ENCODE results near the gene KLHDC7B. TPM values are rescaled to one million over a fixed set of nuclear protein-coding genes. Genes with fewer than 3 reads are reported as not detected.

Gene KLHDC7B
- total and polyA plus RNA-seq, 2 donors (not counting 3 experiments of a cell fraction or from before 2014, with no cell fraction given) = not detected

DNA sequence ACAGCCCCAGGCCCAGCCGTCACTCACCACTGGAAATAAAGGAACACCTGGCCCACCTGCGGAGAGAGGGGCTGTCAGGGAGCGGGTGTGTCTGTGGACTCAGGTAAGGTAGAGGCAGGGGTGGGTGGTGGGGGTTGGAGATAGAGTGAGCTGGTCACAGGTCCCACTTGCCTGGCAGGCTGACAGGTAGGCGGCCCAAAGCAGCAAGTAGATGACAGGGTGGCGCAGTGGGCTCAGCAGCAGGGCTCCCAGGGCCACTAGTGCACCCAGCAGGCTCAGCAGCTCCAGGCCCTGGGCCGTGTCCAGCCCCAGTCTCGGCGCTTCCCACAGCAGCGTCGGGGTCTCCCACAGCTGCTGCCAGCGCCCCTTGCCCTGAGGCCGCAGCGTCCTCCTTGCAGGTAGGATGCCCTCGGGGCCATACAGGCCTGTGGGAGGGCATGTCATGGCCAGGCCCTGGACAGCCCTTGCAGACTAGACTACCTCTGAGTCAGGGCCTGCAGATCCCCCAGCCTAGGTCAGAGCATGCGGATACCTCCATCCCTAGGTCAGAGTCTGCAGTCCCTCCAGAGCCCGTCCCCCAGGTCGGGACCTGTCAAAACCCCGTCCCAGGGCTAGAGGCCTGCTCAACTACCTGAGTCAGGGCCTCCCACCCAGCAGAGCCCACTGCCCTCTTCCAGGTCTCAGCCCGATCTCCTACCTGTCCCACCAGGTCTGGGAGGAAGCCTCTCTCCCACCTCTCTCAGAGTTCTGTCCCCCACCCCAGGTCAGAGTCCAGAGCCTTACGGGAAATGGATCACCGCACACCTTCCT lies 38.9 kb upstream of the KLHDC7B start:
- intact Hi-C loops (cut with micrococcal nuclease) = no loop called here

More for the DNA sequence above, 38.9 kb upstream of the KLHDC7B start:
- Histone ChIP-seq H3K4me3 (replicated peaks in 1 of 3; ENCODE audit: insufficient read depth in 1 of 3, low read depth in 1 of 3, low read length in 3 of 3) (peak overlapping the region; percentile 55 to 91 (median 63)), H3K79me2 (ENCODE audit: control insufficient read depth, insufficient read depth, low read length) (peaks cover 30% of the 10 kb centered on the region), H2AFZ (ENCODE audit: low read depth, low read length) (peak overlapping the region; percentile 93), H3K36me3 (ENCODE audit: control insufficient read depth in 2 of 2, extremely low read depth in 1 of 2, insufficient read depth in 2 of 2, low read length in 2 of 2) (peaks cover 6 to 22% of the 10 kb centered on the region in 2 experiments), H3K9me1 (replicated peaks; ENCODE audit: control insufficient read depth, extremely low read depth, insufficient read depth, low read length) (no peaks in the 10 kb centered on the region), H3K27ac (ENCODE audit: insufficient read depth, low read depth, low read length) (peak overlapping the region; percentile 11), H3K4me1 (ENCODE audit: control insufficient read depth, extremely low read depth, insufficient read depth, low read length) (peaks cover 14% of the 10 kb centered on the region), H3K27me3 (ENCODE audit: control insufficient read depth in 2 of 2, insufficient read depth in 2 of 2, low read length in 2 of 2) (no peaks in the 10 kb centered on the region), H3K9ac (replicated peaks; ENCODE audit: extremely low read depth, insufficient read depth, low read length) (peak overlapping the region; percentile 71), H4K20me1 (replicated peaks; ENCODE audit: control insufficient read depth, extremely low read depth, insufficient read depth, low read length) (no peaks in the 10 kb centered on the region), H3K9me3 (replicated peaks; ENCODE audit: control insufficient read depth, insufficient read depth, low read length) (no peaks in the 10 kb centered on the region), H3K4me2 (ENCODE audit: insufficient read depth, low read length) (peak overlapping the region; percentile 50)
- POLR2A ChIA-PET = no interaction called here
- FAIRE-seq = no peak
- DNase-seq (ENCODE audit: low read depth, low spot score) = no peak
- no peak for TF ChIP-seq JUN (IDR thresholded peaks at IDR 0.05; ENCODE audit: borderline replicate concordance, insufficient read depth, insufficient read length, low read depth)
- TF ChIP-seq, protein P1, sequence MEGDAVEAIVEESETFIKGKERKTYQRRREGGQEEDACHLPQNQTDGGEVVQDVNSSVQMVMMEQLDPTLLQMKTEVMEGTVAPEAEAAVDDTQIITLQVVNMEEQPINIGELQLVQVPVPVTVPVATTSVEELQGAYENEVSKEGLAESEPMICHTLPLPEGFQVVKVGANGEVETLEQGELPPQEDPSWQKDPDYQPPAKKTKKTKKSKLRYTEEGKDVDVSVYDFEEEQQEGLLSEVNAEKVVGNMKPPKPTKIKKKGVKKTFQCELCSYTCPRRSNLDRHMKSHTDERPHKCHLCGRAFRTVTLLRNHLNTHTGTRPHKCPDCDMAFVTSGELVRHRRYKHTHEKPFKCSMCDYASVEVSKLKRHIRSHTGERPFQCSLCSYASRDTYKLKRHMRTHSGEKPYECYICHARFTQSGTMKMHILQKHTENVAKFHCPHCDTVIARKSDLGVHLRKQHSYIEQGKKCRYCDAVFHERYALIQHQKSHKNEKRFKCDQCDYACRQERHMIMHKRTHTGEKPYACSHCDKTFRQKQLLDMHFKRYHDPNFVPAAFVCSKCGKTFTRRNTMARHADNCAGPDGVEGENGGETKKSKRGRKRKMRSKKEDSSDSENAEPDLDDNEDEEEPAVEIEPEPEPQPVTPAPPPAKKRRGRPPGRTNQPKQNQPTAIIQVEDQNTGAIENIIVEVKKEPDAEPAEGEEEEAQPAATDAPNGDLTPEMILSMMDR (IDR thresholded peaks at IDR 0.05; ENCODE audit: extremely low read depth in 1 of 2, insufficient read depth in 1 of 2, low read depth in 1 of 2, low read length in 2 of 2) = no peak
- dilution Hi-C loops (cut with MboI; ENCODE audit: extremely low pct_ligation_motif_present, low sequenced_read_pairs) = no loop called here
- no TSS peak for BruUV-seq (replicated peaks)
- CTCF ChIA-PET = interaction anchor here (1.1 to 3.0 kb wide), 3 partner anchors 10 to 33 kb away, joined by 3 to 34 read pairs (median 26); partner anchors contain the start of gene SCO2

All from endothelial cell of umbilical vein (primary cell).